CD4-positive, alpha-beta memory T cell (primary cell): Measurements from ENCODE around the gene AGO1. TPM values are rescaled to one million over a fixed set of nuclear protein-coding genes. Genes with fewer than 3 reads are reported as not detected.

Experiments used
- CTCF ChIA-PET: fragments of 350-600 bp; sonication (Branson Sonifier 250); formaldehyde crosslinking; loops from one replicate; lab custom pipeline; 2021; ENCODE audit warnings: inconsistent platforms; ENCODE audit not compliant: partially characterized antibody; lab: Charles Lee
- POLR2A ChIA-PET: fragments of 350-600 bp; sonication (Branson Sonifier 250); formaldehyde crosslinking; loops from one replicate; lab custom pipeline; 2021; ENCODE audit not compliant: partially characterized antibody; lab: Charles Lee
- DNase-seq, 5 donors: peaks; one replicate each; pipeline versions ENCODE4 v3.0.0 to v3.0.0-alpha.2; 2020 to 2022; ENCODE audit warnings: mixed read lengths in 1 of 5
- H3K27ac ChIP-seq: one replicate; pipeline ENCODE4 v1.7.0; 2013; ENCODE audit warnings: low read depth, low read length
- H3K27me3 ChIP-seq: 2 replicates; pipeline ENCODE4 v1.7.0; 2013; ENCODE audit warnings: mild to moderate bottlenecking, low read length, moderate library complexity; ENCODE audit not compliant: insufficient read depth
- H3K36me3 ChIP-seq: 2 replicates; pipeline ENCODE4 v1.7.0; 2013; ENCODE audit warnings: mild to moderate bottlenecking, low read length, moderate library complexity; ENCODE audit not compliant: insufficient read depth
- H3K4me1 ChIP-seq: 2 replicates; pipeline ENCODE4 v1.7.0; 2013; ENCODE audit warnings: mild to moderate bottlenecking, low read length, moderate library complexity; ENCODE audit not compliant: insufficient read depth
- H3K4me3 ChIP-seq, 2 donors: one replicate each; pipeline ENCODE4 v1.7.0; 2013; ENCODE audit warnings: low read length in 2 of 2, mild to moderate bottlenecking in 1 of 2
- H3K9me3 ChIP-seq, 2 donors: one replicate each; pipeline ENCODE4 v1.7.0; 2013; ENCODE audit warnings: low read length in 2 of 2, control low read depth in 1 of 2; ENCODE audit not compliant: control insufficient read depth in 1 of 2
- H3K27ac Mint-ChIP-seq, 7 donors: one replicate each; pipeline ENCODE4 v1.8.0; 2020 to 2021; ENCODE audit warnings: mixed read lengths in 7 of 7, mild to moderate bottlenecking in 6 of 7, inconsistent platforms in 3 of 7, moderate library complexity in 3 of 7
- H3K27me3 Mint-ChIP-seq, 2 donors: one replicate each; pipeline ENCODE4 v1.8.0; 2020 to 2021; ENCODE audit warnings: mixed read lengths in 2 of 2
- H3K36me3 Mint-ChIP-seq, 2 donors: one replicate each; pipeline ENCODE4 v1.8.0; 2020 to 2021; ENCODE audit warnings: mixed read lengths in 2 of 2, inconsistent platforms in 1 of 2, mild to moderate bottlenecking in 1 of 2
- H3K4me1 Mint-ChIP-seq, 4 donors: one replicate each; pipeline ENCODE4 v1.8.0; 2020 to 2021; ENCODE audit warnings: mixed read lengths in 4 of 4, mild to moderate bottlenecking in 1 of 4
- H3K4me3 Mint-ChIP-seq, 8 donors: one replicate each; pipeline ENCODE4 v1.8.0; 2020 to 2021; ENCODE audit warnings: mixed read lengths in 8 of 8, mild to moderate bottlenecking in 7 of 8, moderate library complexity in 6 of 8, inconsistent platforms in 3 of 8
- H3K9me3 Mint-ChIP-seq, 8 donors: one replicate each; pipeline ENCODE4 v1.8.0; 2020 to 2021; ENCODE audit warnings: mixed read lengths in 8 of 8, mild to moderate bottlenecking in 5 of 8, inconsistent platforms in 3 of 8, moderate library complexity in 1 of 8
- intact Hi-C: fragments of 100-400 bp; cut with micrococcal nuclease; formaldehyde crosslinking; loops from one replicate; pipeline ENCODE4 v1.15.1; 2023
- polyA plus RNA-seq, 2 donors: library from polyadenylated mRNA; unstranded; fragments of 300-500 nt; fragmentation: Illumina TruSeq; gene quantifications; one replicate each; pipeline ENCODE4 v1.2.3, GENCODE V29; 2021
- total RNA-seq, 2 experiments: library from RNA; stranded (reverse); gene quantifications; one replicate each; pipeline ENCODE4 v1.2.3, GENCODE V29; 2021

Gene AGO1
- total RNA-seq (10 to 100 TPM; 26.5 to 27.3 TPM), polyA plus RNA-seq (1 to 10 TPM; 7.4 to 9.0 TPM)

DNA sequence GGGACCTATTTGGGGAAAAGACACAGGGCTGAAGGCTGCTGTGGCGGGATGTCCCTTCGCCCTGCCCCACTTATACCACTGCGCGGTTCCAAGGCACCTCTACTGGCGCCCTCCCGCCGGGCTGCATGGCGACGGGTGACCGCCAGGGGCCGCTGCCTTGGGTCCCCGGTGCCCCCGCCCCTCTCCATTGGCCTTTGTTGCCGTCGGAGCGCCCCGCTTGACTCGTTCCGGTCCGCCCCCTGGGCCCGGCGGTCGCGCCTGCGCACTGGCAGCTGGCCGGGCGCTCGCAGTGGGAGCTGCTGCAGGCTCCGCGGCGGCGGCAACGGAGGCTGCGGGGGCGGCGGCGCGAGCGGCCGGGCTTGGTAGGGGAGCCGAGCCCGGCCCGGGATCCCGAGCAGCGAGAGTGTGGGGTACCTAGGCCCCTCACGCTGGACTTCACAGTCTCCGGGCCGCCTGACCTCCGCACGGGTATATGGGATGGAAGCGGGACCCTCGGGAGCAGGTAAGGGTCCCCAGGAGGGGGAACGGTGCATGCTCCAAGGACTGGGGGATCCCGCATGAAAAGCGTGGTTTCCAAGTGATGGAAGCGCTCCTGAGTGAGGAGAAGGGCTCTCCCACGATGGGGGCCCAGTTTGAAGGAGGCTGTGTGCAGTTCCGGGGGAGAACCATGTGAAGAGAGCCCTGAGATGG, at the start of gene AGO1:
TSS of gene AGO1 (plus strand) at position 265 of the 690 bp plus-strand sequence. CDS start at position 478, 213 bp downstream.
- CTCF ChIA-PET = interaction anchor here (0.6 to 1.9 kb wide), 15 partner anchors 9 to 402 kb away, joined by 3 to 16 read pairs (median 4); partner anchors contain the start of gene CLSPN
- peak; percentile 94 to 97 (median 97) for DNase-seq
- intact Hi-C loops = loop anchor here (1.0 to 10.0 kb wide), 2 partner anchors 48 to 402 kb away; partner anchors contain the start of gene AGO3
- H3K4me3 ChIP-seq = peak within 1 kb of the TSS; percentile 73 to 89
- POLR2A ChIA-PET = interaction anchor here (0.6 to 1.8 kb wide), 5 partner anchors 14 to 552 kb away, joined by 3 to 11 read pairs (median 3); partner anchors contain the start of genes AGO3 and CLSPN
- H3K4me1 ChIP-seq = peaks cover 40% of the 10 kb centered on the region
- H3K36me3 Mint-ChIP-seq = peaks cover 0 to 1% of the 10 kb centered on the region in 2 donors
- no peaks in the 10 kb centered on the region for H3K27me3 ChIP-seq
- H3K27me3 Mint-ChIP-seq = peaks cover 1 to 3% of the 10 kb centered on the region in 2 donors
- peak within 1 kb of the TSS; percentile 77 for H3K27ac ChIP-seq
- H3K36me3 ChIP-seq = no peaks in the 10 kb centered on the region
- peak within 1 kb of the TSS; percentile 57 to 94 (median 87) for H3K27ac Mint-ChIP-seq
- peaks cover 37 to 58% (median 46%) of the 10 kb centered on the region in 4 donors for H3K4me1 Mint-ChIP-seq
- H3K4me3 Mint-ChIP-seq = peak within 1 kb of the TSS; percentile 92 to 97 (median 94)
- H3K9me3 Mint-ChIP-seq = no peaks in the 10 kb centered on the region
- no peaks in the 10 kb centered on the region for H3K9me3 ChIP-seq

- no peaks in the 10 kb centered on the region for H3K4me1 ChIP-seq
- no peaks in the 10 kb centered on the region for H3K9me3 ChIP-seq
- H3K27ac ChIP-seq = no peak overlapping the region
- H3K4me3 ChIP-seq = no peak overlapping the region
- H3K27ac Mint-ChIP-seq = no peak overlapping the region
- no peak overlapping the region for H3K4me3 Mint-ChIP-seq
- POLR2A ChIA-PET = no interaction called here
- H3K36me3 ChIP-seq = peaks cover 18% of the 10 kb centered on the region
- CTCF ChIA-PET = interaction anchor here (0.8 to 1.2 kb wide), 3 partner anchors 11 to 47 kb away, joined by 3 to 5 read pairs (median 3); no protein-coding TSS in a partner anchor
- DNase-seq = no peak
- no peaks in the 10 kb centered on the region for H3K27me3 Mint-ChIP-seq
- intact Hi-C loops = no loop called here
- no peaks in the 10 kb centered on the region for H3K4me1 Mint-ChIP-seq
- H3K27me3 ChIP-seq = no peaks in the 10 kb centered on the region
- H3K36me3 Mint-ChIP-seq = peaks cover 56 to 59% of the 10 kb centered on the region in 2 donors
- no peaks in the 10 kb centered on the region for H3K9me3 Mint-ChIP-seq
These were observed 49.6 kb upstream of the AGO1 start for GRCh38 chr1:35833395-35833794.

DNA sequence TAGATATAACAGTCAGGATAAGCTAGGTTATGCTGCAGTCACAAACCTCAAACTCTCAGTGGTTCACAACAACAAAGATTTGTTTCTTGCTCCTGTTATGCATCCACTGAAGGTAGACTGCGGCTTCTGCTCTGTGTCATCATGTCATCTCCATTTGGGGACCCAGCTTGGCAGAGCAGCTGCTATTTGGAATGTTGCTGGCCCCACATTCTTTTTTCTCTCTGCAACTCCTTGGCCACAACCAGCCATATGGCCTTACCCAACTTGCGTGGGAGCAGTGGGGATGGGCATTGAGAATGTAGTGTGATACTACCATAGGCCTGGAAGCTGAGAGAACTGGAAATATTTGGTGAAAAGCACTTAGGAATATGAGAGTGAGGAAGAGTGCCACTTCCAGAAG, 48.8 kb upstream of the AGO1 start:
- H3K9me3 ChIP-seq = no peaks in the 10 kb centered on the region
- intact Hi-C loops = no loop called here
- H3K4me3 ChIP-seq = no peak overlapping the region
- Mint-ChIP-seq H3K27ac (no peak overlapping the region), H3K9me3 (no peaks in the 10 kb centered on the region), H3K36me3 (peaks cover 58 to 62% of the 10 kb centered on the region in 2 donors), H3K27me3 (no peaks in the 10 kb centered on the region), H3K4me1 (no peaks in the 10 kb centered on the region), H3K4me3 (no peak overlapping the region)
- DNase-seq = no peak
- POLR2A ChIA-PET = no interaction called here
- peaks cover 18% of the 10 kb centered on the region for H3K36me3 ChIP-seq
- H3K4me1 ChIP-seq = no peaks in the 10 kb centered on the region
- H3K27me3 ChIP-seq = no peaks in the 10 kb centered on the region
- CTCF ChIA-PET = interaction anchor here (0.8 kb wide), 1 partner anchor 12 kb away, joined by 3 read pairs; no protein-coding TSS in a partner anchor
- no peak overlapping the region for H3K27ac ChIP-seq

DNA sequence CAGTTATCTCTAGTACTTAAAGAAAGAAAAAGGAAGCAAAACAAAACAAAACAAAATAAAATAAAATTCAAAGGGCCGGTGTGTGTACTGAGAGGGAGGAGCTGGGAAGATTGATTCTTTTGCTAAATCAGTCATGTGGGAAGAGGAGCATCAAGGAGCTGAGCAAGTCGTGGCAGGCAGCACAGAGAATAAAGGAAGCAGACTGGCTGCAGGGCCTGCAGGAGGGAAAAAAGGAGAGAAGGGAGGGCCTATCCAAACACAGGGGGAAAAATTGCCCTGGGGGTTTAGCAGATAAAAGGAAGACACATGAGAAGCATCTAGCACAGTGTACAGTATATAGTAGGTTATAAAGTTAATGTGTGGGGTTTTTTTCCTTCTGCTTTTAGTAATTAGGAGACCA, 47.6 kb upstream of the AGO1 start:
- Histone ChIP-seq H3K9me3 (no peaks in the 10 kb centered on the region), H3K27me3 (no peaks in the 10 kb centered on the region), H3K4me3 (no peak overlapping the region), H3K27ac (no peak overlapping the region), H3K36me3 (peaks cover 18% of the 10 kb centered on the region), H3K4me1 (no peaks in the 10 kb centered on the region)
- no peak for DNase-seq
- Mint-ChIP-seq H3K4me1 (no peaks in the 10 kb centered on the region), H3K27me3 (no peaks in the 10 kb centered on the region), H3K9me3 (no peaks in the 10 kb centered on the region), H3K4me3 (no peak overlapping the region), H3K36me3 (peaks cover 63% of the 10 kb centered on the region in 2 donors), H3K27ac (peak overlapping the region in 1 of 7 donors; percentile 51)
- CTCF ChIA-PET = interaction anchor here (0.7 kb wide), 1 partner anchor 14 kb away, joined by 3 read pairs; no protein-coding TSS in a partner anchor
- intact Hi-C loops = no loop called here
- POLR2A ChIA-PET = no interaction called here

- Mint-ChIP-seq H3K27ac (no peak overlapping the region), H3K36me3 (peaks cover 67 to 68% of the 10 kb centered on the region in 2 donors)
- peaks cover 29% of the 10 kb centered on the region for H3K36me3 ChIP-seq
These were observed 46.3 kb upstream of the AGO1 start for GRCh38 chr1:35836734-35837133.

DNA sequence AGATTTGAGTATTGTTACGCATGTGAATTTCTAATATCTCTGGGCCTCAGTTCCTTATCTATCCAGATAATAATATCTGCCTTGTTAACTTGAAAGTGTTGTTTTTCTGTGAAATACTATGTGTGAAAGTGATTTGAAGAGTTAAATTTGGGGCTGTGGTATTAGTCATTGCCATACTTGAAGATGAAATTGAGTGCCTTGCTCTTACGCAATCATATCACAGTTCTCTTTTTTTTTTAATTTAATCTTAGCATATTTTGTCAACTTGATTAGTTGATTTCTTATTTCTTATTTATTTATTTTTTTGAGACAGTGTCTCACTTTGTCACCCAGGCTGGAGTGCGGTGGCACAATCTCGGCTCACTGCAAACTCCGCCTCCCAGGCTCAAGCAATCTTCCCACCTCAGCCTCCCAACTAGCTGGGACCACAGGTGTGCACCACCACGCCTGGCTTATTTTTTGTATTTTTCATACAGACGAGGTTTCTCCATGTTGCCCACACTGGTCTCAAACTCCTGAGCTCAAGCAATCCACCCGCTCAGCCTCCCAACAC, 44.2 kb upstream of the AGO1 start:
- no peaks in the 10 kb centered on the region for H3K27me3 ChIP-seq
- no peak for DNase-seq
- Mint-ChIP-seq H3K9me3 (no peaks in the 10 kb centered on the region), H3K27me3 (no peaks in the 10 kb centered on the region), H3K4me3 (no peak overlapping the region), H3K27ac (no peak overlapping the region), H3K36me3 (peaks cover 68 to 69% of the 10 kb centered on the region in 2 donors), H3K4me1 (no peaks in the 10 kb centered on the region)
- H3K4me1 ChIP-seq = no peaks in the 10 kb centered on the region
- ChIA-PET CTCF (no interaction called here), POLR2A (no interaction called here)
- no peaks in the 10 kb centered on the region for H3K9me3 ChIP-seq
- intact Hi-C loops = no loop called here
- H3K4me3 ChIP-seq = no peak overlapping the region
- peaks cover 38% of the 10 kb centered on the region for H3K36me3 ChIP-seq
- H3K27ac ChIP-seq = no peak overlapping the region

More at GRCh38 chr1:35836734-35837133, 46.3 kb upstream of the AGO1 start:
- CTCF ChIA-PET = no interaction called here
- H3K27me3 Mint-ChIP-seq = no peaks in the 10 kb centered on the region
- H3K4me1 Mint-ChIP-seq = no peaks in the 10 kb centered on the region
- intact Hi-C loops = no loop called here
- Histone ChIP-seq H3K9me3 (no peaks in the 10 kb centered on the region), H3K27ac (no peak overlapping the region), H3K4me3 (no peak overlapping the region), H3K4me1 (no peaks in the 10 kb centered on the region), H3K27me3 (no peaks in the 10 kb centered on the region)
- H3K9me3 Mint-ChIP-seq = no peaks in the 10 kb centered on the region
- H3K4me3 Mint-ChIP-seq = no peak overlapping the region
- POLR2A ChIA-PET = no interaction called here
- DNase-seq = no peak

DNA sequence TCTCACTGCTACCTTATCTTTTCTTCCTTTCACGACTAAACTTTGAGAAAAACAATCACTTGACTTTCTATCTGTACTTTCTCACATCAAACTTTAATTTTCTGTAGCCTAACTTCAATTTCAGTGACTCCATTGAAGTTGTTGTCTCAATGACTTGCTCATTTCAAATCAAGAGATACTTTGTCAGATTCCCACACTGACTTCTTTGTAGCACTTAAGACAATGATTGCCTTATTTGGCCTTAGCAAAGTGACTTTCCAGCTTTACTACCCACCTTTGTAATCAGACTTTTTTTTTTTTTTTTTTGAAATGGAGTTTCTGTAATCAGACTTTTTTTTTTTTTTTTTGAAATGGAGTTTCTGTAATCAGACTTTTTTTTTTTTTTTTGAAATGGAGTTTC, 38.2 kb upstream of the AGO1 start:
- H3K4me3 ChIP-seq = no peak overlapping the region
- H3K9me3 ChIP-seq = no peaks in the 10 kb centered on the region
- no peaks in the 10 kb centered on the region for H3K4me1 ChIP-seq
- H3K4me1 Mint-ChIP-seq = no peaks in the 10 kb centered on the region
- H3K36me3 ChIP-seq = peaks cover 22% of the 10 kb centered on the region
- no peak overlapping the region for H3K27ac Mint-ChIP-seq
- CTCF ChIA-PET = interaction anchor here (0.7 to 0.8 kb wide), 2 partner anchors 11 kb away, joined by 3 to 4 read pairs; no protein-coding TSS in a partner anchor
- H3K27me3 ChIP-seq = no peaks in the 10 kb centered on the region
- no peak overlapping the region for H3K27ac ChIP-seq
- POLR2A ChIA-PET = no interaction called here
- H3K4me3 Mint-ChIP-seq = no peak overlapping the region
- no peaks in the 10 kb centered on the region for H3K9me3 Mint-ChIP-seq
- intact Hi-C loops = no loop called here
- peaks cover 44 to 51% of the 10 kb centered on the region in 2 donors for H3K36me3 Mint-ChIP-seq
- H3K27me3 Mint-ChIP-seq = no peaks in the 10 kb centered on the region
- DNase-seq = no peak
